ENCODE data around the gene IL33. TPM values are rescaled to one million over a fixed set of nuclear protein-coding genes. Genes with fewer than 3 reads are reported as not detected.

IL33 gene
- polyA plus RNA-seq = 1.6 to 33.2 TPM (median 7.8 TPM) in 3 replicates
- polyA plus RNA-seq (2011; ENCODE audit: low read depth) = 2.1 TPM
- 9.0 and 11.3 TPM in 2 replicates for polyA plus RNA-seq (2011; cell fraction: cytosol; rRNA removed)
- 10.5 and 12.4 TPM in 2 replicates for polyA plus RNA-seq (2011; cell fraction: nucleus; rRNA removed)
- polyA plus RNA-seq (2012; ENCODE audit: low replicate concordance) = 0.93 and 1.3 TPM in 2 replicates
- 0.46 to 9.1 TPM (median 3.3 TPM) in 3 replicates for polyA minus RNA-seq
- 3.1 TPM for polyA minus RNA-seq (2011; cell fraction: cytosol; rRNA and poly(A)+ RNA removed)
- 2.4 and 6.1 TPM in 2 replicates for polyA minus RNA-seq (2011; cell fraction: nucleus; rRNA and poly(A)+ RNA removed)

DNA sequence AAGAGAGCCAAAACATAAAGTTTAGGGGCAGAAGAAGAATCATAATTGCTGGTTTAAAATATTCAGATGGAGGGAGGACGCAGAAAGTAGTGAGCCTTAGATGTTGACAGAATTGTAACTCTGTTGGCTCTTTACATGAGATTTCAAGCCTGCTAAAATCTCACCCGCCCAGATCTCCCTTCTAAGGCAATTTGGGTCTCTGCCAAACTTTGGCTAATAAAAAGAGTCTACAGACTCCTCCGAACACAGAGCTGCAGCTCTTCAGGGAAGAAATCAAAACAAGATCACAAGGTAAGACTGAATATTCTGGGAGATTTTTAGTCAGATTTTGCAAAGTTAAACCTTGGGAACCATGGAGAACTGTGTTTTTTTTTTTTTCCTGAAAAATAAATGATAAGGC, at the start of gene IL33:
IL33 (plus strand) TSS at position 246 of the 400 bp plus-strand sequence. CDS start 25,888 bp downstream, outside the sequence.
- Histone ChIP-seq H2AFZ (ENCODE audit: control insufficient read depth, low read length) (no peak within 1 kb of the TSS), H4K20me1 (ENCODE audit: control insufficient read depth, extremely low read depth, insufficient read depth, low read length) (no peaks in the 10 kb centered on the region), H3K36me3 (ENCODE audit: control insufficient read depth in 2 of 2, extremely low read depth in 1 of 2, insufficient read depth in 2 of 2, low read length in 2 of 2) (no peaks in the 10 kb centered on the region), H3K4me2 (ENCODE audit: control insufficient read depth, extremely low read depth, insufficient read depth, low read depth, low read length) (no peak within 1 kb of the TSS), H3K4me3 (ENCODE audit: control insufficient read depth in 2 of 3, extremely low read depth in 1 of 3, insufficient read depth in 2 of 3, low read depth in 1 of 3, low read length in 3 of 3) (no peak within 1 kb of the TSS), H3K27me3 (ENCODE audit: control insufficient read depth, extremely low read depth, insufficient read depth, low read length) (no peaks in the 10 kb centered on the region), H3K79me2 (ENCODE audit: control insufficient read depth, insufficient read depth, low read length) (no peaks in the 10 kb centered on the region), H3K9ac (ENCODE audit: control insufficient read depth, extremely low read depth, insufficient read depth, low read length) (no peak within 1 kb of the TSS), H3K9me1 (ENCODE audit: control insufficient read depth, extremely low read depth, insufficient read depth, low read length) (no peaks in the 10 kb centered on the region), H3K9me3 (ENCODE audit: control insufficient read depth, low read depth, low read length) (no peaks in the 10 kb centered on the region), H3K27ac (ENCODE audit: control insufficient read depth, insufficient read depth, low read length) (no peak within 1 kb of the TSS), H3K4me1 (ENCODE audit: control insufficient read depth, extremely low read depth, insufficient read depth, low read length) (peaks cover 15% of the 10 kb centered on the region)
- FAIRE-seq (no peak), DNase-seq (ENCODE audit: low read depth, low spot score) (no peak)
- TF ChIP-seq, protein P1, sequence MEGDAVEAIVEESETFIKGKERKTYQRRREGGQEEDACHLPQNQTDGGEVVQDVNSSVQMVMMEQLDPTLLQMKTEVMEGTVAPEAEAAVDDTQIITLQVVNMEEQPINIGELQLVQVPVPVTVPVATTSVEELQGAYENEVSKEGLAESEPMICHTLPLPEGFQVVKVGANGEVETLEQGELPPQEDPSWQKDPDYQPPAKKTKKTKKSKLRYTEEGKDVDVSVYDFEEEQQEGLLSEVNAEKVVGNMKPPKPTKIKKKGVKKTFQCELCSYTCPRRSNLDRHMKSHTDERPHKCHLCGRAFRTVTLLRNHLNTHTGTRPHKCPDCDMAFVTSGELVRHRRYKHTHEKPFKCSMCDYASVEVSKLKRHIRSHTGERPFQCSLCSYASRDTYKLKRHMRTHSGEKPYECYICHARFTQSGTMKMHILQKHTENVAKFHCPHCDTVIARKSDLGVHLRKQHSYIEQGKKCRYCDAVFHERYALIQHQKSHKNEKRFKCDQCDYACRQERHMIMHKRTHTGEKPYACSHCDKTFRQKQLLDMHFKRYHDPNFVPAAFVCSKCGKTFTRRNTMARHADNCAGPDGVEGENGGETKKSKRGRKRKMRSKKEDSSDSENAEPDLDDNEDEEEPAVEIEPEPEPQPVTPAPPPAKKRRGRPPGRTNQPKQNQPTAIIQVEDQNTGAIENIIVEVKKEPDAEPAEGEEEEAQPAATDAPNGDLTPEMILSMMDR (optimal IDR thresholded peaks at IDR 0.05 in 1 of 3, IDR thresholded peaks at IDR 0.05 in 1 of 3, conservative IDR thresholded peaks at IDR 0.05 in 1 of 3; ENCODE audit: extremely low read depth in 1 of 3, insufficient read depth in 2 of 3, low read length in 3 of 3) = no peak
- no peak for TF ChIP-seq EZH2 (IDR thresholded peaks at IDR 0.05; ENCODE audit: low read length)
- dilution Hi-C loops (cut with MboI; ENCODE audit: extremely low pct_ligation_motif_present, low sequenced_read_pairs) = loop anchor here (25.0 kb wide), 1 partner anchor 97 kb away; no protein-coding TSS in a partner anchor

DNA sequence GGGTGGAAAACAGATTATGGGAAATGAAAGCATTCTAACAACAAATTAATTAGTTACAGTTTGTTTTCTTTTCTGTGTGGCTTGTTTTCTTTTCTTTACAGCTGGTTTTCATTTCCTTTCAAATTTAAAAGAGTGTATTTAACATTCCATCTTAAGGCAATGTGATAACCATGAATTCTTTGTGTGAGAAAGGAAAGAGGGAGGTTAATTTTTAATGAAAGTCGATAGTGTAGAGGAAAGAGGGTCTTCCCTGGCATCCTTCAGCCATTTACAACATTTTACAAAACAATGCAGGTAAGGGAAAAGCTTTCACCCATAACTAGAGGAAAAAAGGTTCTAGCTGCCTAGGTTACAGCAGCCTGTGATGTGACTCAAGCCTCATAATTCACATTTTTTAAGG, 43.9 kb upstream of the IL33 start:
- Histone ChIP-seq H3K79me2 (ENCODE audit: control insufficient read depth, insufficient read depth, low read length) (no peaks in the 10 kb centered on the region), H3K9ac (ENCODE audit: control insufficient read depth, extremely low read depth, insufficient read depth, low read length) (no peak overlapping the region), H3K4me2 (ENCODE audit: control insufficient read depth, extremely low read depth, insufficient read depth, low read depth, low read length) (no peak overlapping the region), H3K9me3 (ENCODE audit: control insufficient read depth, low read depth, low read length) (peaks cover 2% of the 10 kb centered on the region), H3K4me1 (ENCODE audit: control insufficient read depth, extremely low read depth, insufficient read depth, low read length) (no peaks in the 10 kb centered on the region), H3K4me3 (ENCODE audit: control insufficient read depth in 2 of 3, extremely low read depth in 1 of 3, insufficient read depth in 2 of 3, low read depth in 1 of 3, low read length in 3 of 3) (no peak overlapping the region), H3K36me3 (ENCODE audit: control insufficient read depth in 2 of 2, extremely low read depth in 1 of 2, insufficient read depth in 2 of 2, low read length in 2 of 2) (no peaks in the 10 kb centered on the region), H2AFZ (ENCODE audit: control insufficient read depth, low read length) (no peak overlapping the region), H3K27ac (ENCODE audit: control insufficient read depth, insufficient read depth, low read length) (no peak overlapping the region), H3K27me3 (ENCODE audit: control insufficient read depth, extremely low read depth, insufficient read depth, low read length) (no peaks in the 10 kb centered on the region), H4K20me1 (ENCODE audit: control insufficient read depth, extremely low read depth, insufficient read depth, low read length) (no peaks in the 10 kb centered on the region), H3K9me1 (ENCODE audit: control insufficient read depth, extremely low read depth, insufficient read depth, low read length) (no peaks in the 10 kb centered on the region)
- dilution Hi-C loops (cut with MboI; ENCODE audit: extremely low pct_ligation_motif_present, low sequenced_read_pairs) = no loop called here
- FAIRE-seq (no peak), DNase-seq (ENCODE audit: low read depth, low spot score) (no peak)
- no peak for TF ChIP-seq EZH2 (IDR thresholded peaks at IDR 0.05; ENCODE audit: low read length)
- TF ChIP-seq, protein P1 (optimal IDR thresholded peaks at IDR 0.05 in 1 of 3, IDR thresholded peaks at IDR 0.05 in 1 of 3, conservative IDR thresholded peaks at IDR 0.05 in 1 of 3; ENCODE audit: extremely low read depth in 1 of 3, insufficient read depth in 2 of 3, low read length in 3 of 3) = no peak

Measured in keratinocyte (primary cell).